ENCODE measurements around the gene ANKRD36C.
"Not testable (repeated sequence)": the region's sequence is repeated elsewhere in the genome, so short reads cannot be mapped to it uniquely, and the experiment has no call there.

- TF ChIP-seq CTCF (IDR thresholded peaks at IDR 0.05); EZH2 (IDR thresholded peaks at IDR 0.05; ENCODE audit: borderline replicate concordance, insufficient read depth, low read depth, low read length, poor library complexity, severe bottlenecking): not testable (repeated sequence)
These were observed 74.6 kb downstream of the ANKRD36C start for GRCh38 chr2:95917007-95917406.
